Memory B cell (primary cell): Measurements from ENCODE around the gene RARB.

ENCODE experiments used
- ATAC-seq: fragments of 150-1000 bp; cut with Tn5 transposase; 2 replicates; pipeline ENCODE4 v1.10.0; 2021; ENCODE audit warnings: low read depth, mild to moderate bottlenecking, moderate library complexity
- DNase-seq, 2 donors: peaks; one replicate each; pipeline ENCODE4 v3.0.0; 2022; ENCODE audit warnings: low spot score in 2 of 2
- H3K27ac Mint-ChIP-seq: one replicate; pipeline ENCODE4 v1.8.0; 2022; ENCODE audit warnings: mild to moderate bottlenecking, moderate library complexity, mixed read lengths
- H3K27me3 Mint-ChIP-seq: one replicate; pipeline ENCODE4 v1.8.0; 2022; ENCODE audit warnings: mixed read lengths
- H3K36me3 Mint-ChIP-seq: one replicate; pipeline ENCODE4 v1.8.0; 2022; ENCODE audit warnings: mild to moderate bottlenecking, mixed read lengths
- H3K4me1 Mint-ChIP-seq: one replicate; pipeline ENCODE4 v1.8.0; 2022; ENCODE audit warnings: mixed read lengths
- H3K4me3 Mint-ChIP-seq: one replicate; pipeline ENCODE4 v1.8.0; 2022; ENCODE audit warnings: mild to moderate bottlenecking, moderate library complexity, mixed read lengths
- H3K9me3 Mint-ChIP-seq: one replicate; pipeline ENCODE4 v1.8.0; 2022; ENCODE audit warnings: mixed read lengths

The RARB gene

GRCh38 chr3:25405335-25405734 is 22.7 kb upstream of the RARB start:
- Mint-ChIP-seq H3K27me3 (no peaks in the 10 kb centered on the region), H3K27ac (no peak overlapping the region), H3K9me3 (peaks cover 9% of the 10 kb centered on the region), H3K4me1 (no peaks in the 10 kb centered on the region), H3K4me3 (no peak overlapping the region), H3K36me3 (peaks cover 2% of the 10 kb centered on the region)
- no peak for DNase-seq
- no peak for ATAC-seq

DNA sequence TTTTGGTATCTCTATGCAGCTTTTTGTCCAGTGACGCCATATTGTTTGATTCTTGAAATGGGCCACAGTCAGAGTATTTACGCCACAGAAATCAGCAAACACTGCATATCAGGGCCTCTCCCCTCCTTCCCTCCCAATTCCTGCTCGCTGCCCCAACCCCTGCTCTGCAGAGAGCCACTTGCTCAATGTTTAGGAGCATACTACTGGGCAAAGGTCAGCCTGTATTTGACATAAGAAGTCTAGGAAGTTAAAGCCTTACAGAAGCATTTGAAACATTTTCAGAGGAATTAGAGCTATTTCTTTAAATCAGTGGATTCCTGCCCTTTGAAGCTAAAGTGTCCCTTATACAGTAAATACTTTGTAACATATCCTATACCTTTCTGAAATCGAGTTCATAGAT is 17.4 kb upstream of the RARB start:
- no peaks in the 10 kb centered on the region for H3K4me1 Mint-ChIP-seq
- no peak overlapping the region for H3K4me3 Mint-ChIP-seq
- H3K36me3 Mint-ChIP-seq, result no peaks in the 10 kb centered on the region
- peaks cover 7% of the 10 kb centered on the region for H3K9me3 Mint-ChIP-seq
- DNase-seq (no peak), ATAC-seq (no peak)
- no peak overlapping the region for H3K27ac Mint-ChIP-seq
- H3K27me3 Mint-ChIP-seq, result no peaks in the 10 kb centered on the region

- no peak overlapping the region for H3K27ac Mint-ChIP-seq
These were observed 15.8 kb upstream of the RARB start for GRCh38 chr3:25412269-25412668.

GRCh38 chr3:25416176-25416575 is 11.9 kb upstream of the RARB start:
- Mint-ChIP-seq H3K4me1 (no peaks in the 10 kb centered on the region), H3K27ac (no peak overlapping the region), H3K9me3 (peaks cover 7% of the 10 kb centered on the region), H3K36me3 (no peaks in the 10 kb centered on the region), H3K4me3 (no peak overlapping the region), H3K27me3 (peaks cover 3% of the 10 kb centered on the region)
- DNase-seq, result no peak
- ATAC-seq, result no peak

More at GRCh38 chr3:25412269-25412668, 15.8 kb upstream of the RARB start:
- peaks cover 9% of the 10 kb centered on the region for H3K9me3 Mint-ChIP-seq
- ATAC-seq (no peak), DNase-seq (no peak)
- H3K4me1 Mint-ChIP-seq, result no peaks in the 10 kb centered on the region
- H3K36me3 Mint-ChIP-seq, result no peaks in the 10 kb centered on the region
- H3K4me3 Mint-ChIP-seq, result no peak overlapping the region
- H3K27me3 Mint-ChIP-seq, result no peaks in the 10 kb centered on the region

- H3K4me3 Mint-ChIP-seq, result no peak overlapping the region
- H3K36me3 Mint-ChIP-seq, result no peaks in the 10 kb centered on the region
These were observed 9.5 kb upstream of the RARB start for GRCh38 chr3:25418596-25418995.

DNA sequence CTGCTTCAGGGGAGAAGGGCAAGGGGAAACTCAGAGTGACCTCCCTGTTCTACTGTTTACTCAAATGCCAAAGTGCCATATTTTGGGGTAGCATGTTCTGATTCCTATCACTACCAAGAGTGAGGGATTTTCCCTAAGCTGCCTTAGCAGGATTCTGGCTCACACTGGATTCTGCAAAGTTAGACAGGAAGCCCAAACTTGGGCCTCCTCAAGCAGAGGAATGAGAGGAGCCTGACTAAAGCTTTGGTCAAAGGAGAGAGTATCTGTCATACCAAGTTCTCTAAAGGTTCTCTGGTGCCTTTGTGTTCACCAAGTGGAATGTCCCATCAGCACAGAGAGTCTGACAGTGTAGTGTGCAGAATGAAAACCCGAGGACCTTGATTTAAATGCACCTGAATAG is 8.8 kb upstream of the RARB start:
- no peaks in the 10 kb centered on the region for H3K4me1 Mint-ChIP-seq
- no peak overlapping the region for H3K27ac Mint-ChIP-seq
- H3K9me3 Mint-ChIP-seq, result peaks cover 3% of the 10 kb centered on the region
- no peak overlapping the region for H3K4me3 Mint-ChIP-seq
- no peaks in the 10 kb centered on the region for H3K36me3 Mint-ChIP-seq
- ATAC-seq, result no peak
- no peak for DNase-seq
- H3K27me3 Mint-ChIP-seq, result peaks cover 7% of the 10 kb centered on the region

More at GRCh38 chr3:25418596-25418995, 9.5 kb upstream of the RARB start:
- Mint-ChIP-seq H3K9me3 (peaks cover 7% of the 10 kb centered on the region), H3K27ac (no peak overlapping the region), H3K4me1 (no peaks in the 10 kb centered on the region), H3K27me3 (peaks cover 5% of the 10 kb centered on the region)
- ATAC-seq (no peak), DNase-seq (no peak)

DNA sequence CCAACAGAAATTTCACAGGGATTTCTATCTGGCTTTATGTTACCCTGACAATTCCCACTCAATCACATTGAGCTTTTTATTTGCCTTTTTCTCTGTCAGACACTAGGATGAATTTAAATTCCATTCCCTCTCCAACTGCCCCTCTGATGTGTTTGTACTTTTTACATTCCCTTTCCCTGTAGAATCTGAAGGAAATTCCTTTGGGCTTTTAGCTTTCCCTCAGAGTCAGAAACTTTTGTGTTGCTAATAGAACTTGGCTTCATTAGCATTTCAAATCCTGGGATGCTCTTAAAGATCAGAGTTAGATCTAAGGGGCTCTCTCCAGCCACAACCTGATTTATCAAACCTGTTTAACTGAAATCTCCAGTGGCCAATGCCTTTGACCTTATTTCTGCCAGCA is 7.9 kb upstream of the RARB start:
- Mint-ChIP-seq H3K27ac (no peak overlapping the region), H3K4me1 (no peaks in the 10 kb centered on the region), H3K36me3 (no peaks in the 10 kb centered on the region), H3K27me3 (peaks cover 7% of the 10 kb centered on the region), H3K4me3 (no peak overlapping the region), H3K9me3 (peaks cover 3% of the 10 kb centered on the region)
- ATAC-seq (no peak), DNase-seq (no peak)

GRCh38 chr3:25420885-25421284 is 7.2 kb upstream of the RARB start:
- ATAC-seq, result no peak
- H3K36me3 Mint-ChIP-seq, result no peaks in the 10 kb centered on the region
- no peak overlapping the region for H3K4me3 Mint-ChIP-seq

GRCh38 chr3:25421747-25422146 is 6.3 kb upstream of the RARB start:
- peaks cover 7% of the 10 kb centered on the region for H3K27me3 Mint-ChIP-seq
- DNase-seq (no peak), ATAC-seq (no peak)
- H3K4me3 Mint-ChIP-seq, result no peak overlapping the region
- no peaks in the 10 kb centered on the region for H3K4me1 Mint-ChIP-seq
- H3K27ac Mint-ChIP-seq, result no peak overlapping the region
- no peaks in the 10 kb centered on the region for H3K36me3 Mint-ChIP-seq
- H3K9me3 Mint-ChIP-seq, result peaks cover 3% of the 10 kb centered on the region

More at GRCh38 chr3:25420885-25421284, 7.2 kb upstream of the RARB start:
- Mint-ChIP-seq H3K27me3 (peaks cover 7% of the 10 kb centered on the region), H3K4me1 (no peaks in the 10 kb centered on the region), H3K27ac (no peak overlapping the region), H3K9me3 (peaks cover 3% of the 10 kb centered on the region)
- DNase-seq, result no peak

- peaks cover 2% of the 10 kb centered on the region for H3K4me1 Mint-ChIP-seq
- no peak for DNase-seq
- no peaks in the 10 kb centered on the region for H3K36me3 Mint-ChIP-seq
- no peak for ATAC-seq
- H3K9me3 Mint-ChIP-seq, result no peaks in the 10 kb centered on the region
- no peak overlapping the region for H3K27ac Mint-ChIP-seq
- no peak overlapping the region for H3K4me3 Mint-ChIP-seq
- H3K27me3 Mint-ChIP-seq, result peaks cover 12% of the 10 kb centered on the region
These were observed 4.1 kb upstream of the RARB start for GRCh38 chr3:25423780-25424588.

GRCh38 chr3:25424614-25425013 is 3.4 kb upstream of the RARB start:
- H3K27me3 Mint-ChIP-seq, result peaks cover 11% of the 10 kb centered on the region
- no peaks in the 10 kb centered on the region for H3K36me3 Mint-ChIP-seq
- H3K27ac Mint-ChIP-seq, result no peak overlapping the region
- no peak for ATAC-seq
- H3K9me3 Mint-ChIP-seq, result no peaks in the 10 kb centered on the region
- no peak overlapping the region for H3K4me3 Mint-ChIP-seq
- H3K4me1 Mint-ChIP-seq, result peaks cover 2% of the 10 kb centered on the region
- DNase-seq, result no peak

DNA sequence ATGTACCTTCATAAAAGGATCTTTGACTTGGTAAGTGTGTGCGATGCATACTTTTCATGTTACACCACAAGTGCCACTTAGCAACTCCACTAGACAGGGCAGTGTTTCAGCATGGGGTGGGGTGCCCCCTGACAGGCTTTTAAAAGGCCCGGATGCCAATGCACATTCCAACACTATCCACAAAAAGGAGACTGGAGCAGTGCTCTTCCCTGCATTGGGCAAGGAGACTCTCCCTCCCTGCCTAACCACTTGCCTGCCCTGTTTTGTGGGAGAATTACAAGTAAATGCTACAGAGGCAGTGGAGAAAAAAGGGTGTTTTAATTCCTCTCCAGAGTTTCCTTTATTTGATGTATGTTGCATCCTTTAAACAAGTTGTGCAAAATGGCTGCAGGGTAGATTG is 1.7 kb upstream of the RARB start:
- Mint-ChIP-seq H3K4me1 (peaks cover 2% of the 10 kb centered on the region), H3K27me3 (peaks cover 9% of the 10 kb centered on the region), H3K9me3 (no peaks in the 10 kb centered on the region), H3K4me3 (no peak overlapping the region), H3K36me3 (no peaks in the 10 kb centered on the region), H3K27ac (no peak overlapping the region)
- no peak for DNase-seq
- no peak for ATAC-seq

- DNase-seq (no peak), ATAC-seq (no peak)
- H3K9me3 Mint-ChIP-seq, result no peaks in the 10 kb centered on the region
These were observed 908 bp upstream of the RARB start for GRCh38 chr3:25427155-25427554.

GRCh38 chr3:25427563-25427941 is 511 bp upstream of the RARB start:
- no peaks in the 10 kb centered on the region for H3K36me3 Mint-ChIP-seq
- no peak overlapping the region for H3K27ac Mint-ChIP-seq
- H3K27me3 Mint-ChIP-seq, result peaks cover 7% of the 10 kb centered on the region
- H3K4me3 Mint-ChIP-seq, result no peak overlapping the region
- ATAC-seq (no peak), DNase-seq (no peak)
- peaks cover 2% of the 10 kb centered on the region for H3K4me1 Mint-ChIP-seq
- H3K9me3 Mint-ChIP-seq, result no peaks in the 10 kb centered on the region

More at GRCh38 chr3:25427155-25427554, 908 bp upstream of the RARB start:
- H3K27ac Mint-ChIP-seq, result no peak overlapping the region
- H3K27me3 Mint-ChIP-seq, result peaks cover 9% of the 10 kb centered on the region
- H3K4me1 Mint-ChIP-seq, result peaks cover 2% of the 10 kb centered on the region
- no peaks in the 10 kb centered on the region for H3K36me3 Mint-ChIP-seq
- no peak overlapping the region for H3K4me3 Mint-ChIP-seq

DNA sequence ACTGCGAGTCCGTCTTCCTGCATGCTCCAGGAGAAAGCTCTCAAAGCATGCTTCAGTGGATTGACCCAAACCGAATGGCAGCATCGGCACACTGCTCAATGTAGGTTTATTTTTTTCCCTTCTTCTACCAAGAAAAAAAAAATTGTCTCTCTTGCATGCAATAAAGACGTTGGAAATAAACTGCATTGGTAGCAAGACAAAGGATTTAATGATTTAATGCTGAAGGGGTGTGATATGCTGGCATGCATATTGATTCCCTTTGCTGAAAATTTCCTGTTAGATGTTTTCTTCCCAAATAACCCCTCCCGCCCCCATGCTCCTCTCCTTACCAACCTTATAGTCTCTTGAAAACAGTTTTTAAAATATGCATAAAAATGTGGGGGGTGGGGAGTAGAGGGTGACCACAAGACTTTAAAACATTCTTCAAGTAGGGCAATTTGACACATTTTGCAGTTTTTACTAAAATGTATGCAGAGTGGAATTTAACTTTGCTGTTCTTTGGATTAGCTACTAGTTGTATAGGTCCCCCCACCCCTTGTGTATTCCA is 799 bp downstream of the RARB start:
- ATAC-seq, result no peak

More for the DNA sequence above, 799 bp downstream of the RARB start:
- Mint-ChIP-seq H3K27me3 (peaks cover 6% of the 10 kb centered on the region), H3K36me3 (no peaks in the 10 kb centered on the region), H3K4me3 (no peak overlapping the region), H3K9me3 (no peaks in the 10 kb centered on the region), H3K4me1 (peaks cover 2% of the 10 kb centered on the region), H3K27ac (no peak overlapping the region)
- no peak for DNase-seq
